Activated CD8-positive, alpha-beta memory T cell treated with anti-CD3 and anti-CD28 coated beads, Interleukin-2, amount 10 ng/mL, durations not matched to agents 7 days and 5 days (primary cell): Measurements from ENCODE around the gene P2RX7. TPM values are rescaled to one million over a fixed set of nuclear protein-coding genes. Genes with fewer than 3 reads are reported as not detected.
"Not testable (repeated sequence)": the region's sequence is repeated elsewhere in the genome, so short reads cannot be mapped to it uniquely, and the experiment has no call there.

ENCODE experiments used
- ATAC-seq: fragments of 150-1000 bp; cut with Tn5 transposase; one replicate; pipeline ENCODE4 v1.10.0; 2021; ENCODE audit warnings: moderate library complexity
- CTCF ChIA-PET: fragments of 350-600 bp; sonication (Branson Sonifier 250); formaldehyde crosslinking; loops from one replicate; lab custom pipeline; 2021; ENCODE audit warnings: antibody characterized with exemption; lab: Charles Lee
- DNase-seq: peaks from one replicate; pipeline ENCODE4 v3.0.0-alpha.2; 2020
- H3K27ac Mint-ChIP-seq: one replicate; pipeline ENCODE4 v1.8.0; 2021; ENCODE audit warnings: mild to moderate bottlenecking, mixed read lengths
- H3K27me3 Mint-ChIP-seq: one replicate; pipeline ENCODE4 v1.8.0; 2021; ENCODE audit warnings: mixed read lengths
- H3K36me3 Mint-ChIP-seq: one replicate; pipeline ENCODE4 v1.8.0; 2021; ENCODE audit warnings: mild to moderate bottlenecking, mixed read lengths
- H3K4me1 Mint-ChIP-seq: one replicate; pipeline ENCODE4 v1.8.0; 2021; ENCODE audit warnings: mixed read lengths
- H3K4me3 Mint-ChIP-seq: one replicate; pipeline ENCODE4 v1.8.0; 2021; ENCODE audit warnings: mild to moderate bottlenecking, moderate library complexity, mixed read lengths
- H3K9me3 Mint-ChIP-seq: one replicate; pipeline ENCODE4 v1.8.0; 2022; ENCODE audit warnings: low read depth, mixed read lengths
- total RNA-seq, 2 experiments: library from RNA; stranded (reverse); gene quantifications; one replicate each; pipeline ENCODE4 v1.2.3, GENCODE V29; 2021

The P2RX7 gene
- total RNA-seq, 2 experiments from 2014 or later: 7.5 to 14.4 TPM

GRCh38 chr12:121228919-121229665 is 96.4 kb downstream of the P2RX7 start:
- Mint-ChIP-seq H3K27ac (peak overlapping the region; percentile 71), H3K4me3 (no peak overlapping the region), H3K27me3 (no peaks in the 10 kb centered on the region), H3K36me3 (peaks cover 52% of the 10 kb centered on the region), H3K9me3 (no peaks in the 10 kb centered on the region), H3K4me1 (peaks cover 45% of the 10 kb centered on the region)
- DNase-seq (no peak), ATAC-seq (no peak)
- CTCF ChIA-PET: interaction anchor here (0.6 to 4.3 kb wide), 7 partner anchors 10 to 169 kb away, joined by 3 to 28 read pairs (median 4); no protein-coding TSS in a partner anchor

GRCh38 chr12:121229826-121230537 is 97.3 kb downstream of the P2RX7 start:
- Mint-ChIP-seq H3K4me1 (peaks cover 36% of the 10 kb centered on the region), H3K36me3 (peaks cover 54% of the 10 kb centered on the region), H3K27ac (peak overlapping the region; percentile 71)
- DNase-seq (peak; percentile 78), ATAC-seq (peak; percentile 76)
- not testable (repeated sequence) for H3K9me3 Mint-ChIP-seq, H3K4me3 Mint-ChIP-seq, H3K27me3 Mint-ChIP-seq
- CTCF ChIA-PET: interaction anchor here (0.6 to 4.3 kb wide), 10 partner anchors 9 to 170 kb away, joined by 3 to 28 read pairs (median 3); partner anchors contain the start of gene P2RX7

- H3K27ac Mint-ChIP-seq: peak overlapping the region; percentile 71
- H3K9me3 Mint-ChIP-seq: no peaks in the 10 kb centered on the region
- peaks cover 32% of the 10 kb centered on the region for H3K4me1 Mint-ChIP-seq
- H3K27me3 Mint-ChIP-seq: no peaks in the 10 kb centered on the region
- no peak overlapping the region for H3K4me3 Mint-ChIP-seq
- CTCF ChIA-PET: interaction anchor here (0.7 to 4.3 kb wide), 9 partner anchors 9 to 351 kb away, joined by 3 to 28 read pairs (median 3); partner anchors contain the start of gene P2RX7
- DNase-seq (no peak), ATAC-seq (peak; percentile 12)
- H3K36me3 Mint-ChIP-seq: peaks cover 53% of the 10 kb centered on the region
Measured at GRCh38 chr12:121230538-121230907, 97.8 kb downstream of the P2RX7 start.

GRCh38 chr12:121232163-121232562 is 99.5 kb downstream of the P2RX7 start:
- CTCF ChIA-PET: interaction anchor here (4.3 kb wide), 1 partner anchor 7 kb away, joined by 28 read pairs; no protein-coding TSS in a partner anchor
- ATAC-seq (no peak), DNase-seq (no peak)
- Mint-ChIP-seq H3K4me1 (peaks cover 20% of the 10 kb centered on the region), H3K36me3 (peaks cover 48% of the 10 kb centered on the region), H3K27me3 (no peaks in the 10 kb centered on the region), H3K27ac (no peak overlapping the region), H3K4me3 (no peak overlapping the region), H3K9me3 (no peaks in the 10 kb centered on the region)

- no peak overlapping the region for H3K4me3 Mint-ChIP-seq
- ATAC-seq (no peak), DNase-seq (no peak)
- H3K27ac Mint-ChIP-seq: peak overlapping the region; percentile 9
- H3K27me3 Mint-ChIP-seq: no peaks in the 10 kb centered on the region
- H3K4me1 Mint-ChIP-seq: peaks cover 20% of the 10 kb centered on the region
- H3K9me3 Mint-ChIP-seq: no peaks in the 10 kb centered on the region
- H3K36me3 Mint-ChIP-seq: peaks cover 46% of the 10 kb centered on the region
- CTCF ChIA-PET: interaction anchor here (0.6 kb wide), 1 partner anchor 33 kb away, joined by 3 read pairs; no protein-coding TSS in a partner anchor
Measured at GRCh38 chr12:121232977-121233627, 100.4 kb downstream of the P2RX7 start.

GRCh38 chr12:121233628-121234020 is 100.9 kb downstream of the P2RX7 start:
- ATAC-seq (no peak), DNase-seq (no peak)
- Mint-ChIP-seq H3K36me3 (peaks cover 43% of the 10 kb centered on the region), H3K4me1 (peaks cover 24% of the 10 kb centered on the region), H3K27ac (no peak overlapping the region), H3K4me3 (no peak overlapping the region), H3K9me3 (no peaks in the 10 kb centered on the region), H3K27me3 (no peaks in the 10 kb centered on the region)
- CTCF ChIA-PET: interaction anchor here (0.6 kb wide), 1 partner anchor 34 kb away, joined by 3 read pairs; no protein-coding TSS in a partner anchor

- DNase-seq (no peak), ATAC-seq (no peak)
- Mint-ChIP-seq H3K36me3 (peaks cover 34% of the 10 kb centered on the region), H3K4me1 (peaks cover 40% of the 10 kb centered on the region), H3K9me3 (no peaks in the 10 kb centered on the region), H3K27ac (no peak overlapping the region), H3K4me3 (no peak overlapping the region), H3K27me3 (no peaks in the 10 kb centered on the region)
- CTCF ChIA-PET: no interaction called here
Measured at GRCh38 chr12:121236776-121237175, 104.1 kb downstream of the P2RX7 start.

GRCh38 chr12:121237415-121237814 is 104.7 kb downstream of the P2RX7 start:
- Mint-ChIP-seq H3K9me3 (no peaks in the 10 kb centered on the region), H3K27me3 (no peaks in the 10 kb centered on the region), H3K4me1 (peaks cover 40% of the 10 kb centered on the region), H3K36me3 (peaks cover 34% of the 10 kb centered on the region), H3K27ac (no peak overlapping the region), H3K4me3 (no peak overlapping the region)
- ATAC-seq (no peak), DNase-seq (no peak)
- CTCF ChIA-PET: interaction anchor here (3.9 kb wide), 1 partner anchor 7 kb away, joined by 28 read pairs; no protein-coding TSS in a partner anchor

Other genes with a start within 250 kb of the P2RX7 start
- gene SPPL3, start 228.5 kb upstream of the P2RX7 start, total RNA-seq: 10 to 100 TPM; 21.3 to 24.2 TPM
- gene HNF1A, start 154.3 kb upstream of the P2RX7 start, total RNA-seq: not detected
- gene C12orf43, start 116.4 kb upstream of the P2RX7 start, total RNA-seq: 10 to 100 TPM; 16.4 to 24.6 TPM
- gene OASL, start 93.6 kb upstream of the P2RX7 start, total RNA-seq: 100 to 1,000 TPM in 1 of 2 experiments, 10 to 100 TPM in 1; 55.3 to 135 TPM
- 10 to 100 TPM; 52.6 to 64.8 TPM for gene P2RX4, start 77.3 kb downstream of the P2RX7 start, total RNA-seq
- 10 to 100 TPM; 34.1 to 37.4 TPM for gene CAMKK2, start 163.8 kb downstream of the P2RX7 start, total RNA-seq
- gene ANAPC5, start 219.5 kb downstream of the P2RX7 start, total RNA-seq: 100 to 1,000 TPM; 138 to 157 TPM